ENCODE measurements around the gene WWOX. TPM values are rescaled to one million over a fixed set of nuclear protein-coding genes. Genes with fewer than 3 reads are reported as not detected.

Gene WWOX
- total RNA-seq, 2 donors from 2014 or later, result 30.0 to 35.4 TPM

GRCh38 chr16:78577630-78578029, 478.2 kb downstream of the WWOX start:
- no peak overlapping the region for H3K27ac Mint-ChIP-seq
- H3K9me3 ChIP-seq (ENCODE audit: control insufficient read depth, low read length), result no peaks in the 10 kb centered on the region
- no peak overlapping the region for H3K4me3 Mint-ChIP-seq
- no peak for DNase-seq
- H3K4me1 Mint-ChIP-seq, result peaks cover 8% of the 10 kb centered on the region
- no peak for TF ChIP-seq CTCF (conservative IDR thresholded peaks at IDR 0.05)
- H3K36me3 Mint-ChIP-seq (ENCODE audit: low read depth), result no peaks in the 10 kb centered on the region
- H3K4me1 ChIP-seq (ENCODE audit: control insufficient read depth, insufficient read depth, low read length), result no peaks in the 10 kb centered on the region
- H3K4me3 ChIP-seq (ENCODE audit: low read length), result no peak overlapping the region
- no peak overlapping the region for H3K9ac ChIP-seq (ENCODE audit: extremely low read depth, low read length, poor library complexity, severe bottlenecking)
- H3K27me3 Mint-ChIP-seq (ENCODE audit: insufficient read depth), result no peaks in the 10 kb centered on the region
- H3K36me3 ChIP-seq (ENCODE audit: control insufficient read depth, insufficient read depth, low read length), result no peaks in the 10 kb centered on the region
- no peaks in the 10 kb centered on the region for H3K27me3 ChIP-seq (ENCODE audit: control insufficient read depth, insufficient read depth, low read length, poor library complexity, severe bottlenecking)
- WGBS, 2 experiments (ENCODE audit: insufficient coverage in 1 of 2, insufficient read length in 1 of 2), result 87 to 89% methylated on average over 5 to 6 of the region's 6 CpGs
- H3K27ac ChIP-seq (ENCODE audit: low read depth, low read length), result no peak overlapping the region
- H3K9me3 Mint-ChIP-seq, result no peaks in the 10 kb centered on the region

DNA sequence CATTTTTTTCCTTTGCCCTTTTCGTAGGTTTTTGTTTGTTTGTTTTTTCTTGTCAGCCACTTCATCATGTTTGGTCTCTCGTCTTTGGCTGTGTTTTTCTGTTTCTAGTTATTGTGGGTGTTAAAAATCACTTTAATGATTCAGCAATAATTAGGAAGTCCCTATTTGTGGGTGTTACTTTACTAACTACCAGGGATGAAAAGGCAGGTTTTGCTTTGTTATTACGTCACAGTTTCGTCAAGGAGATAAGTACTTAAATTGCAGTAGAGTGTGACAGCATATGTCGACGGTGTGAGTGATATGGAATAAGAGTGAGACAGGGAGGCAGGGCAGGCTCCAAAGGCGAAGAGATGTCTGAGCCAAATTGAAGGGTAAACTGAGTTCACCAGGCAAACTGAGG, 479.6 kb downstream of the WWOX start:
- Histone ChIP-seq H3K9me3 (ENCODE audit: control insufficient read depth, low read length) (no peaks in the 10 kb centered on the region), H3K4me1 (ENCODE audit: control insufficient read depth, insufficient read depth, low read length) (no peaks in the 10 kb centered on the region), H3K36me3 (ENCODE audit: control insufficient read depth, insufficient read depth, low read length) (no peaks in the 10 kb centered on the region), H3K9ac (ENCODE audit: extremely low read depth, low read length, poor library complexity, severe bottlenecking) (no peak overlapping the region), H3K27ac (ENCODE audit: low read depth, low read length) (no peak overlapping the region), H3K4me3 (ENCODE audit: low read length) (no peak overlapping the region), H3K27me3 (ENCODE audit: control insufficient read depth, insufficient read depth, low read length, poor library complexity, severe bottlenecking) (no peaks in the 10 kb centered on the region)
- no peak for TF ChIP-seq CTCF (conservative IDR thresholded peaks at IDR 0.05)
- Mint-ChIP-seq H3K27ac (no peak overlapping the region), H3K36me3 (ENCODE audit: low read depth) (no peaks in the 10 kb centered on the region), H3K27me3 (ENCODE audit: insufficient read depth) (no peaks in the 10 kb centered on the region), H3K9me3 (no peaks in the 10 kb centered on the region), H3K4me3 (no peak overlapping the region), H3K4me1 (peaks cover 8% of the 10 kb centered on the region)
- no peak for DNase-seq
- 91 to 93% methylated on average over 5 to 7 of the region's 7 CpGs for WGBS, 2 experiments (ENCODE audit: insufficient coverage in 1 of 2, insufficient read length in 1 of 2)

DNA sequence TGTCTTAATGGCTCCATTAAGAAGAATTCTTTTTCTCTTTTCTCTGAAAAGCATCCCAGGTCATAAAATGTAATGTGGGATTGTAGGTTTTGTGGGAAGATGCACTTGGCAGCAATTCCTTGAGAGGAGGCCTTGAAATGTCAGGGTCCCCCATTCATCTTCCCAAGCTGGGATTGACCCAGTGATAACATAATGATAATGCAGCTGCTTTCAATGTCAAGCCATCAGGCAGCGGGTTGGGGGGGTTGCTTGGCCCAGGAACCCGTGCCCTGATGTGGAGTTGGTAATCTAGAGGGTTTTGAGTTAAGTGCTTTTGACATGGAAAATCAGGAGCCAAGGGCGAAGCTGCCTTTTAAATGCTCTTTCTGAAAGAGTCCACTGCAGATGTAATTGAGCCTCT, 484.0 kb downstream of the WWOX start:
- Mint-ChIP-seq H3K4me3 (no peak overlapping the region), H3K27me3 (ENCODE audit: insufficient read depth) (no peaks in the 10 kb centered on the region), H3K27ac (no peak overlapping the region), H3K4me1 (peaks cover 16% of the 10 kb centered on the region), H3K9me3 (no peaks in the 10 kb centered on the region), H3K36me3 (ENCODE audit: low read depth) (no peaks in the 10 kb centered on the region)
- no peak overlapping the region for H3K9ac ChIP-seq (ENCODE audit: extremely low read depth, low read length, poor library complexity, severe bottlenecking)
- no peak overlapping the region for H3K27ac ChIP-seq (ENCODE audit: low read depth, low read length)
- H3K4me1 ChIP-seq (ENCODE audit: control insufficient read depth, insufficient read depth, low read length), result no peaks in the 10 kb centered on the region
- H3K4me3 ChIP-seq (ENCODE audit: low read length), result no peak overlapping the region
- WGBS, 2 experiments (ENCODE audit: insufficient coverage in 1 of 2, insufficient read length in 1 of 2), result 92 to 100% methylated on average over 1 to 3 of the region's 3 CpGs
- H3K27me3 ChIP-seq (ENCODE audit: control insufficient read depth, insufficient read depth, low read length, poor library complexity, severe bottlenecking), result no peaks in the 10 kb centered on the region
- no peaks in the 10 kb centered on the region for H3K36me3 ChIP-seq (ENCODE audit: control insufficient read depth, insufficient read depth, low read length)
- no peak for TF ChIP-seq CTCF (conservative IDR thresholded peaks at IDR 0.05)
- no peaks in the 10 kb centered on the region for H3K9me3 ChIP-seq (ENCODE audit: control insufficient read depth, low read length)
- no peak for DNase-seq

All from endodermal cell (in vitro differentiated cells).